GM23338 (cell line): ENCODE measurements around the gene CMBL. TPM values are rescaled to one million over a fixed set of nuclear protein-coding genes. Genes with fewer than 3 reads are reported as not detected.

Experiments
- ATAC-seq: fragments of 200-7000 bp; cut with Tn5 transposase; 3 replicates; pipeline ENCODE4 v1.9.1; 2020
- DNase-seq: peaks from one replicate; pipeline ENCODE4 v3.0.0-alpha.2; 2015; ENCODE audit warnings: low spot score
- H2AFZ ChIP-seq: fragments of 200-600 bp; sonication (generic); 2 replicates; pipeline ENCODE4 v1.8.0; 2016; ENCODE audit warnings: antibody characterized with exemption, mild to moderate bottlenecking, moderate library complexity
- H3F3A ChIP-seq: fragments of 200-600 bp; sonication (generic); replicated peaks from 2 replicates; pipeline ENCODE4 v1.8.0; 2017; ENCODE audit warnings: antibody characterized with exemption, mixed run types, low read depth
- H3K27ac ChIP-seq: fragments of 200-600 bp; sonication (generic); 2 replicates; pipeline ENCODE4 v1.6.1; 2016; ENCODE audit warnings: low read depth
- H3K27me3 ChIP-seq: fragments of 200-600 bp; sonication (generic); 2 replicates; pipeline ENCODE4 v1.8.0; 2016; ENCODE audit warnings: mild to moderate bottlenecking, mixed run types, moderate library complexity; ENCODE audit not compliant: insufficient read depth
- H3K36me3 ChIP-seq: fragments of 200-600 bp; sonication (generic); 2 replicates; pipeline ENCODE4 v1.8.0; 2016; ENCODE audit warnings: mild to moderate bottlenecking; ENCODE audit not compliant: insufficient read depth
- H3K4me1 ChIP-seq: fragments of 200-600 bp; sonication (generic); 2 replicates; pipeline ENCODE4 v1.8.0; 2016; ENCODE audit warnings: mild to moderate bottlenecking, moderate library complexity; ENCODE audit not compliant: insufficient read depth
- H3K4me2 ChIP-seq: fragments of 200-600 bp; sonication (generic); 2 replicates; pipeline ENCODE4 v1.7.1; 2017; ENCODE audit warnings: mixed run types
- H3K4me3 ChIP-seq: fragments of 200-600 bp; sonication (generic); 2 replicates; pipeline ENCODE4 v1.6.1; 2016; ENCODE audit warnings: mixed run types
- H3K79me2 ChIP-seq: fragments of 200-600 bp; sonication (generic); replicated peaks from 2 replicates; pipeline ENCODE4 v1.8.0; 2017; ENCODE audit warnings: mild to moderate bottlenecking; ENCODE audit not compliant: insufficient read depth
- H3K9me2 ChIP-seq: fragments of 200-600 bp; sonication (generic); 2 replicates; pipeline ENCODE4 v1.8.0; 2017; ENCODE audit not compliant: insufficient read depth
- H4K20me1 ChIP-seq: fragments of 200-600 bp; sonication (generic); replicated peaks from 2 replicates; pipeline ENCODE4 v1.8.0; 2017; ENCODE audit warnings: mild to moderate bottlenecking; ENCODE audit not compliant: insufficient read depth
- H3K27ac Mint-ChIP-seq: 2 replicates; pipeline ENCODE4 v1.8.0; 2020; ENCODE audit warnings: inconsistent platforms, mild to moderate bottlenecking, moderate library complexity, mixed read lengths
- H3K27me3 Mint-ChIP-seq: 3 replicates; pipeline ENCODE4 v1.8.0; 2022; ENCODE audit warnings: low read depth, mild to moderate bottlenecking, moderate library complexity, mixed read lengths, inconsistent platforms; ENCODE audit not compliant: insufficient read depth, poor library complexity
- H3K36me3 Mint-ChIP-seq: 3 replicates; pipeline ENCODE4 v1.8.0; 2021; ENCODE audit warnings: low read depth, mild to moderate bottlenecking, inconsistent platforms, moderate library complexity, mixed read lengths
- H3K4me1 Mint-ChIP-seq: 3 replicates; pipeline ENCODE4 v1.8.0; 2020; ENCODE audit warnings: mild to moderate bottlenecking, inconsistent platforms, mixed read lengths
- H3K4me3 Mint-ChIP-seq: 3 replicates; pipeline ENCODE4 v1.8.0; 2021; ENCODE audit warnings: moderate library complexity, mild to moderate bottlenecking, inconsistent platforms, mixed read lengths
- H3K9me3 Mint-ChIP-seq: 3 replicates; pipeline ENCODE4 v1.8.0; 2020; ENCODE audit warnings: moderate library complexity, mild to moderate bottlenecking, inconsistent platforms, mixed read lengths
- CREB1 ChIP-seq: fragments of 250-450 bp; sonication (Bioruptor Pico); IDR thresholded peaks from 2 replicates; pipeline ENCODE4 v1.5.0; 2020; ENCODE audit warnings: low read depth, mild to moderate bottlenecking, moderate library complexity
- EZH2 ChIP-seq: fragments of 200-600 bp; sonication (generic); IDR thresholded peaks from one replicate; pipeline ENCODE4 v1.8.0; 2017; ENCODE audit warnings: antibody characterized with exemption, mild to moderate bottlenecking, low read depth; ENCODE audit not compliant: unreplicated experiment
- EZH2phosphoT487 ChIP-seq: fragments of 200-600 bp; sonication (generic); IDR thresholded peaks from one replicate; pipeline ENCODE4 v1.8.1; 2018; ENCODE audit warnings: antibody characterized with exemption; ENCODE audit not compliant: unreplicated experiment
- JUNB ChIP-seq: IDR thresholded peaks from one replicate; pipeline ENCODE4 v1.6.1; 2016; ENCODE audit warnings: antibody characterized with exemption; ENCODE audit not compliant: unreplicated experiment
- NANOG ChIP-seq: IDR thresholded peaks from 2 replicates; pipeline ENCODE4 v1.6.1; 2016; ENCODE audit warnings: antibody characterized with exemption, borderline replicate concordance
- POLR2AphosphoS5 ChIP-seq: IDR thresholded peaks from 2 replicates; pipeline ENCODE4 v1.6.1; 2016; ENCODE audit warnings: antibody characterized with exemption, low read depth
- STAT1 ChIP-seq: IDR thresholded peaks from one replicate; pipeline ENCODE4 v1.6.1; 2016; ENCODE audit warnings: antibody characterized with exemption; ENCODE audit not compliant: unreplicated experiment
- ZNF114 ChIP-seq: fragments of 250-450 bp; sonication (Bioruptor Pico); IDR thresholded peaks from 2 replicates; pipeline ENCODE4 v1.5.0; 2020; ENCODE audit warnings: mild to moderate bottlenecking, moderate library complexity
- ZNF331 ChIP-seq: fragments of 250-450 bp; sonication (Bioruptor Pico); IDR thresholded peaks from 2 replicates; pipeline ENCODE4 v1.5.0; 2020; ENCODE audit warnings: low read depth, mild to moderate bottlenecking, moderate library complexity
- ZNF462 ChIP-seq: fragments of 250-450 bp; sonication (Bioruptor Pico); IDR thresholded peaks from 2 replicates; pipeline ENCODE4 v1.5.0; 2020; ENCODE audit warnings: mild to moderate bottlenecking, moderate library complexity
- polyA plus RNA-seq: library from polyadenylated mRNA; unstranded; fragments of >200 nt; fragmentation: Nextera tagmentation; extraction: Ambion mirVana; gene quantifications from 2 replicates; pipeline ENCODE4 v1.2.1, GENCODE V29; 2016
- total RNA-seq: library from RNA; depleted of rRNA; stranded (reverse); fragments of >200 nt; shearing (Covaris generic); gene quantifications from 2 replicates; pipeline ENCODE4 v1.2.3, GENCODE V29; 2014
- TF ChIP-seq, protein P1 (sequence below), 2 experiments: fragments of 200-600 bp in 1 of 2; sonication (generic) in 1 of 2; conservative IDR thresholded peaks; 2 replicates each; pipeline versions ENCODE4 v1.5.1 to v1.6.1; 2016 to 2017; ENCODE audit warnings: antibody characterized with exemption in 2 of 2, low read depth in 2 of 2, mild to moderate bottlenecking in 2 of 2, moderate library complexity in 1 of 2
- TF ChIP-seq, protein P2 (sequence below): IDR thresholded peaks from one replicate; pipeline ENCODE4 v1.6.1; 2018; ENCODE audit warnings: antibody characterized with exemption; ENCODE audit not compliant: unreplicated experiment
- TF ChIP-seq, protein P3 (sequence below): IDR thresholded peaks from 2 replicates; pipeline ENCODE4 v1.6.1; 2016; ENCODE audit warnings: antibody characterized with exemption

Gene CMBL
- total and polyA plus RNA-seq, 2 experiments from 2014 or later: 13.2 to 24.1 TPM

GRCh38 chr5:10300246-10300645 lies 7.5 kb downstream of the CMBL start:
- Histone ChIP-seq H3K9me2 (no peaks in the 10 kb centered on the region), H3K4me1 (no peaks in the 10 kb centered on the region), H3K79me2 (peaks cover 13% of the 10 kb centered on the region), H3K4me3 (no peak overlapping the region), H2AFZ (no peak overlapping the region), H3K4me2 (no peak overlapping the region), H3K27me3 (no peaks in the 10 kb centered on the region), H3F3A (no peaks in the 10 kb centered on the region), H3K36me3 (no peaks in the 10 kb centered on the region; the same call in 1 of the 2 replicates), H4K20me1 (peaks cover 6% of the 10 kb centered on the region; the same call in 1 of the 2 replicates), H3K27ac (no peak overlapping the region)
- Mint-ChIP-seq H3K27me3 (peaks cover 1% of the 10 kb centered on the region), H3K36me3 (peaks cover 24% of the 10 kb centered on the region), H3K4me3 (no peak overlapping the region), H3K27ac (no peak overlapping the region), H3K9me3 (peaks cover 5% of the 10 kb centered on the region), H3K4me1 (peaks cover 13% of the 10 kb centered on the region)
- no peak for TF ChIP-seq NANOG
- TF ChIP-seq JUNB: no peak
- TF ChIP-seq POLR2AphosphoS5: no peak
- TF ChIP-seq, protein P1, sequence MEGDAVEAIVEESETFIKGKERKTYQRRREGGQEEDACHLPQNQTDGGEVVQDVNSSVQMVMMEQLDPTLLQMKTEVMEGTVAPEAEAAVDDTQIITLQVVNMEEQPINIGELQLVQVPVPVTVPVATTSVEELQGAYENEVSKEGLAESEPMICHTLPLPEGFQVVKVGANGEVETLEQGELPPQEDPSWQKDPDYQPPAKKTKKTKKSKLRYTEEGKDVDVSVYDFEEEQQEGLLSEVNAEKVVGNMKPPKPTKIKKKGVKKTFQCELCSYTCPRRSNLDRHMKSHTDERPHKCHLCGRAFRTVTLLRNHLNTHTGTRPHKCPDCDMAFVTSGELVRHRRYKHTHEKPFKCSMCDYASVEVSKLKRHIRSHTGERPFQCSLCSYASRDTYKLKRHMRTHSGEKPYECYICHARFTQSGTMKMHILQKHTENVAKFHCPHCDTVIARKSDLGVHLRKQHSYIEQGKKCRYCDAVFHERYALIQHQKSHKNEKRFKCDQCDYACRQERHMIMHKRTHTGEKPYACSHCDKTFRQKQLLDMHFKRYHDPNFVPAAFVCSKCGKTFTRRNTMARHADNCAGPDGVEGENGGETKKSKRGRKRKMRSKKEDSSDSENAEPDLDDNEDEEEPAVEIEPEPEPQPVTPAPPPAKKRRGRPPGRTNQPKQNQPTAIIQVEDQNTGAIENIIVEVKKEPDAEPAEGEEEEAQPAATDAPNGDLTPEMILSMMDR (conservative IDR thresholded peaks at IDR 0.05; ENCODE audit: low read depth in 2 of 2): no peak
- no peak for TF ChIP-seq CREB1 (CRISPR knock-in tag)
- TF ChIP-seq, protein P2, sequence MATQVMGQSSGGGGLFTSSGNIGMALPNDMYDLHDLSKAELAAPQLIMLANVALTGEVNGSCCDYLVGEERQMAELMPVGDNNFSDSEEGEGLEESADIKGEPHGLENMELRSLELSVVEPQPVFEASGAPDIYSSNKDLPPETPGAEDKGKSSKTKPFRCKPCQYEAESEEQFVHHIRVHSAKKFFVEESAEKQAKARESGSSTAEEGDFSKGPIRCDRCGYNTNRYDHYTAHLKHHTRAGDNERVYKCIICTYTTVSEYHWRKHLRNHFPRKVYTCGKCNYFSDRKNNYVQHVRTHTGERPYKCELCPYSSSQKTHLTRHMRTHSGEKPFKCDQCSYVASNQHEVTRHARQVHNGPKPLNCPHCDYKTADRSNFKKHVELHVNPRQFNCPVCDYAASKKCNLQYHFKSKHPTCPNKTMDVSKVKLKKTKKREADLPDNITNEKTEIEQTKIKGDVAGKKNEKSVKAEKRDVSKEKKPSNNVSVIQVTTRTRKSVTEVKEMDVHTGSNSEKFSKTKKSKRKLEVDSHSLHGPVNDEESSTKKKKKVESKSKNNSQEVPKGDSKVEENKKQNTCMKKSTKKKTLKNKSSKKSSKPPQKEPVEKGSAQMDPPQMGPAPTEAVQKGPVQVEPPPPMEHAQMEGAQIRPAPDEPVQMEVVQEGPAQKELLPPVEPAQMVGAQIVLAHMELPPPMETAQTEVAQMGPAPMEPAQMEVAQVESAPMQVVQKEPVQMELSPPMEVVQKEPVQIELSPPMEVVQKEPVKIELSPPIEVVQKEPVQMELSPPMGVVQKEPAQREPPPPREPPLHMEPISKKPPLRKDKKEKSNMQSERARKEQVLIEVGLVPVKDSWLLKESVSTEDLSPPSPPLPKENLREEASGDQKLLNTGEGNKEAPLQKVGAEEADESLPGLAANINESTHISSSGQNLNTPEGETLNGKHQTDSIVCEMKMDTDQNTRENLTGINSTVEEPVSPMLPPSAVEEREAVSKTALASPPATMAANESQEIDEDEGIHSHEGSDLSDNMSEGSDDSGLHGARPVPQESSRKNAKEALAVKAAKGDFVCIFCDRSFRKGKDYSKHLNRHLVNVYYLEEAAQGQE: no peak
- TF ChIP-seq ZNF114 (CRISPR knock-in tag): no peak
- TF ChIP-seq ZNF331 (CRISPR knock-in tag): no peak
- TF ChIP-seq ZNF462 (CRISPR knock-in tag): no peak
- TF ChIP-seq EZH2: no peak
- TF ChIP-seq STAT1: no peak
- TF ChIP-seq EZH2phosphoT487: no peak
- TF ChIP-seq, protein P3, sequence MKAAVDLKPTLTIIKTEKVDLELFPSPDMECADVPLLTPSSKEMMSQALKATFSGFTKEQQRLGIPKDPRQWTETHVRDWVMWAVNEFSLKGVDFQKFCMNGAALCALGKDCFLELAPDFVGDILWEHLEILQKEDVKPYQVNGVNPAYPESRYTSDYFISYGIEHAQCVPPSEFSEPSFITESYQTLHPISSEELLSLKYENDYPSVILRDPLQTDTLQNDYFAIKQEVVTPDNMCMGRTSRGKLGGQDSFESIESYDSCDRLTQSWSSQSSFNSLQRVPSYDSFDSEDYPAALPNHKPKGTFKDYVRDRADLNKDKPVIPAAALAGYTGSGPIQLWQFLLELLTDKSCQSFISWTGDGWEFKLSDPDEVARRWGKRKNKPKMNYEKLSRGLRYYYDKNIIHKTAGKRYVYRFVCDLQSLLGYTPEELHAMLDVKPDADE: no peak
- ATAC-seq (no peak), DNase-seq (no peak)
